ENCODE results near the gene NXPH1. TPM values are rescaled to one million over a fixed set of nuclear protein-coding genes. Genes with fewer than 3 reads are reported as not detected.

Gene NXPH1
- polyA plus RNA-seq, 1 donor (not counting 4 experiments of a cell fraction or from before 2014, with no cell fraction given), result not detected

GRCh38 chr7:8781166-8781565 lies 347.8 kb downstream of the NXPH1 start:
- Histone ChIP-seq H3K27ac (ENCODE audit: control insufficient read depth, insufficient read depth, low read length) (no peak overlapping the region), H3K79me2 (ENCODE audit: control insufficient read depth, insufficient read depth, low read length) (no peaks in the 10 kb centered on the region), H3K9ac (ENCODE audit: control insufficient read depth, extremely low read depth, insufficient read depth, low read length) (no peak overlapping the region), H4K20me1 (ENCODE audit: control insufficient read depth, extremely low read depth, insufficient read depth, low read length) (no peaks in the 10 kb centered on the region), H3K4me3 (ENCODE audit: control insufficient read depth in 2 of 3, extremely low read depth in 1 of 3, insufficient read depth in 2 of 3, low read depth in 1 of 3, low read length in 3 of 3) (no peak overlapping the region), H3K9me1 (ENCODE audit: control insufficient read depth, extremely low read depth, insufficient read depth, low read length) (no peaks in the 10 kb centered on the region), H3K27me3 (ENCODE audit: control insufficient read depth, extremely low read depth, insufficient read depth, low read length) (no peaks in the 10 kb centered on the region), H3K4me2 (ENCODE audit: control insufficient read depth, extremely low read depth, insufficient read depth, low read depth, low read length) (no peak overlapping the region), H3K9me3 (ENCODE audit: control insufficient read depth, low read depth, low read length) (no peaks in the 10 kb centered on the region), H3K36me3 (ENCODE audit: control insufficient read depth in 2 of 2, extremely low read depth in 1 of 2, insufficient read depth in 2 of 2, low read length in 2 of 2) (no peaks in the 10 kb centered on the region), H3K4me1 (ENCODE audit: control insufficient read depth, extremely low read depth, insufficient read depth, low read length) (no peaks in the 10 kb centered on the region), H2AFZ (ENCODE audit: control insufficient read depth, low read length) (no peak overlapping the region)
- DNase-seq (ENCODE audit: low read depth, low spot score) (no peak), FAIRE-seq (no peak)
- TF ChIP-seq CTCF (optimal IDR thresholded peaks at IDR 0.05 in 1 of 3, IDR thresholded peaks at IDR 0.05 in 1 of 3, conservative IDR thresholded peaks at IDR 0.05 in 1 of 3; ENCODE audit: extremely low read depth in 1 of 3, insufficient read depth in 2 of 3, low read length in 3 of 3) (no peak), EZH2 (IDR thresholded peaks at IDR 0.05; ENCODE audit: low read length) (no peak)
- dilution Hi-C loops (cut with MboI; ENCODE audit: extremely low pct_ligation_motif_present, low sequenced_read_pairs), result no loop called here

- no peaks in the 10 kb centered on the region for H3K9me1 ChIP-seq (ENCODE audit: control insufficient read depth, extremely low read depth, insufficient read depth, low read length)
- H3K9ac ChIP-seq (ENCODE audit: control insufficient read depth, extremely low read depth, insufficient read depth, low read length), result no peak overlapping the region
- no peaks in the 10 kb centered on the region for H3K9me3 ChIP-seq (ENCODE audit: control insufficient read depth, low read depth, low read length)
- H2AFZ ChIP-seq (ENCODE audit: control insufficient read depth, low read length), result no peak overlapping the region
- no peaks in the 10 kb centered on the region for H3K79me2 ChIP-seq (ENCODE audit: control insufficient read depth, insufficient read depth, low read length)
- no peak for TF ChIP-seq EZH2 (IDR thresholded peaks at IDR 0.05; ENCODE audit: low read length)
- no peak for TF ChIP-seq CTCF (optimal IDR thresholded peaks at IDR 0.05 in 1 of 3, IDR thresholded peaks at IDR 0.05 in 1 of 3, conservative IDR thresholded peaks at IDR 0.05 in 1 of 3; ENCODE audit: extremely low read depth in 1 of 3, insufficient read depth in 2 of 3, low read length in 3 of 3)
- no peak overlapping the region for H3K4me3 ChIP-seq (ENCODE audit: control insufficient read depth in 2 of 3, extremely low read depth in 1 of 3, insufficient read depth in 2 of 3, low read depth in 1 of 3, low read length in 3 of 3)
- H3K27ac ChIP-seq (ENCODE audit: control insufficient read depth, insufficient read depth, low read length), result no peak overlapping the region
- H3K4me2 ChIP-seq (ENCODE audit: control insufficient read depth, extremely low read depth, insufficient read depth, low read depth, low read length), result no peak overlapping the region
- dilution Hi-C loops (cut with MboI; ENCODE audit: extremely low pct_ligation_motif_present, low sequenced_read_pairs), result no loop called here
- H3K36me3 ChIP-seq (ENCODE audit: control insufficient read depth in 2 of 2, extremely low read depth in 1 of 2, insufficient read depth in 2 of 2, low read length in 2 of 2), result no peaks in the 10 kb centered on the region
- FAIRE-seq (no peak), DNase-seq (ENCODE audit: low read depth, low spot score) (no peak)
- H4K20me1 ChIP-seq (ENCODE audit: control insufficient read depth, extremely low read depth, insufficient read depth, low read length), result no peaks in the 10 kb centered on the region
- H3K27me3 ChIP-seq (ENCODE audit: control insufficient read depth, extremely low read depth, insufficient read depth, low read length), result no peaks in the 10 kb centered on the region
- H3K4me1 ChIP-seq (ENCODE audit: control insufficient read depth, extremely low read depth, insufficient read depth, low read length), result no peaks in the 10 kb centered on the region
Measured at GRCh38 chr7:8783229-8783628, 349.8 kb downstream of the NXPH1 start.

Data from keratinocyte (primary cell).